Adipose tissue (tissue), 3 donors: ENCODE data around the gene RASA2. TPM values are rescaled to one million over a fixed set of nuclear protein-coding genes. Genes with fewer than 3 reads are reported as not detected.
"Not testable (repeated sequence)": the region's sequence is repeated elsewhere in the genome, so short reads cannot be mapped to it uniquely, and the experiment has no call there.

Experiments
- H3K27ac ChIP-seq: one replicate; pipeline ENCODE4 v1.5.1; 2013; ENCODE audit warnings: low read depth, low read length
- WGBS, 3 donors: extraction: QIAGEN DNeasy Blood & Tissue Kit; methylation state at CpG; one replicate each; pipeline ENCODE4 v1.1.7; 2013; 5-methylcytosine and 5-hydroxymethylcytosine counted together
- polyA plus RNA-seq, 3 donors: library from polyadenylated mRNA; stranded (reverse); fragments of 200-250 nt; gene quantifications; one replicate each; pipeline ENCODE4 v1.2.3, GENCODE V29; 2013
- donor health status: healthy with polysubstance abuse.
- donor health status: Bipolar disorder and iron deficiency.
- donor health status: healthy.

The RASA2 gene
- polyA plus RNA-seq, 3 donors, result 2.4 to 6.0 (median 4.1) TPM

DNA sequence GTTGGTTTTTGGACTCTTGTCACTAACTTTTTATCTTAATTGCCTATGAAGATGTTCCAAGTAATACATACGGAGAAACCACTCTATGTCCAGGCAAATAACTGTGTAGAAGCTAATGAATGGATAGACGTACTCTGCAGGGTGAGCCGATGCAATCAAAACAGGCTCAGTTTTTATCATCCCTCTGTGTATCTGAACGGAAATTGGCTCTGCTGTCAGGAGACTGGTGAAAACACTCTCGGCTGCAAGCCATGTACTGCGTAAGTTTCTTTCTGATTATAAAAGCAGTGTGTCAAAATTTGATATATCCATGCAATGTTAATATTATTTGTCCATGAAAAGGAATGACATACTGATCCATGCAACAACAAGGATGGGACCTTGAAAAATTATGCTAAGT lies 121.6 kb downstream of the RASA2 start:
- 63 to 86% (median 70%) methylated on average over 6 of the region's 6 CpGs for WGBS, 3 donors
- no peak overlapping the region for H3K27ac ChIP-seq

DNA sequence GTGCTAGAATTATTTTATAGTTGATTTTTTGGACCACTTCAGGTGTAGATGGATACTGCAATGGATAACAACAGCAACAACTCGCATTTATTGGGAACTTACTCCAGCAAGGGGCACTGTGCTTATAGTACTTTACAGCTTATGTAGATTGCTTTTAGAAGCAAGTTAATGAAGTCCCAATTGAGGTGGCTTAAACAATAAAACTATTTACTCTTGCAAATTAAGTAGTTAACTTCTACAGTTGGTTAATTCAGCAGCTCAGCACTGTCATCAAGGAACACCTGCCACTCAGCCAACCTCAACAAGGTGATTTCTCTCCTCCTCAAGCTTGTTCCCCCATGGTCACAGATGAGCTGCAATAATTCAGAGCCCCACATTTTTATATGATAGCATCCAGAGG lies 124.1 kb downstream of the RASA2 start:
- H3K27ac ChIP-seq, result no peak overlapping the region
- 89 to 97% (median 91%) methylated on average over 1 of the region's 1 CpG for WGBS, 3 donors

DNA sequence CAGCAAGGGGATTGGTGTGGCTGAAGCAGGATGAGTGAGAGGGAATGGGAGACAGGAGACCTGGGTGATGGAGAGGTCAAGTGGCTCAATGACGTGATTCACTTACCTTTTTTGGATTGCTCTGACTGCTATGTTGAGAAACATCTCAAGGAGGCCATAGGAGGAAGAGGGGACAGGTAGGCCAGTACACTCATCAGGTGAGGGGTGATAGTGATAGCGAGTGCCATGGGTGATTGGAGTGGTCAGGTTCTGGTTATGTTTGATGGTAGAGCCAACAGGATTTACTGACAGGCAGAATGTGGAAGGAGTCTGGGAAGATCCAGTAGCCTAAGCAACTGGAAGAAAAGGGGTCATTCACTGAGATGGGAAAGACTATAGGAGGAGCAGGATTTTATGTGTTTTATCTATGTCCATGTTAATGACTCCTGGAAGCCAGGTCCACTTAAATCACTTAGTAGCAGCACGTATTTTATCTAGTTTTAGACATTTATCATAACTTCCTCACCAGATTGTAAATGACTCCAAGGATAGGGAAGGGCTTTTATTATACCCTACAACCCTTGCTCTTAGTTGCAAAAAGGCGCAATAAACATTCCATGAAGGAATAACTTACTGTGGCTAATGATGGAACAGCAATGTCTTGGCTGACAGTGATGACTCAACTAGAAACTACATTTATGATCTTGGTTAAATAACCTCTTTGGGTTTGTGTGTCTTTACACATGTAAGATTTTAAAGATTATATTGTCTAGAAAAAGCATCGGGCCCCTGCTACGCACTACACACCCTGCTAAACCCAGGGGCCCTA lies 131.5 kb downstream of the RASA2 start:
- 92 to 94% (median 93%) methylated on average over 6 of the region's 6 CpGs for WGBS, 3 donors
- H3K27ac ChIP-seq, result no peak overlapping the region

DNA sequence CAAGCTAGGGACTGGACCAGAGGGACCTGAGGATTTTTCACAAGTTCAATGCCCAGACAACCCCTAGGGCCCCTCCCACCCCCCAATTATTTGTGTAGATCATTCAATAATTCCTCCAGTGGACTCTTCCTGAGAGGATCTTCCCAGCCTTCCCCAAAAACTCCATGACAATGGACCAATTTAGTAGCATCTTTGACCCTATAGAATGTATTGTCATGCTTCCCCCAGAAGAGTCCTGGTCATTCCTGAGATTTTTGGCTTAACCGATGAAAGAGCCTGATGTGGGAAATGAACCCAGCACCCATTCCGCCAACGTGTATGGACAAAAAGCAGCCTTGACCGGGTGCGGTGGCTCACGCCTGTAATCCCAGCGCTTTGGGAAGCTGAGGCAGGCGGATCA lies 132.1 kb downstream of the RASA2 start:
- H3K27ac ChIP-seq, result no peak overlapping the region
- WGBS, 3 donors, result 95 to 97% (median 95%) methylated on average over 8 of the region's 8 CpGs

DNA sequence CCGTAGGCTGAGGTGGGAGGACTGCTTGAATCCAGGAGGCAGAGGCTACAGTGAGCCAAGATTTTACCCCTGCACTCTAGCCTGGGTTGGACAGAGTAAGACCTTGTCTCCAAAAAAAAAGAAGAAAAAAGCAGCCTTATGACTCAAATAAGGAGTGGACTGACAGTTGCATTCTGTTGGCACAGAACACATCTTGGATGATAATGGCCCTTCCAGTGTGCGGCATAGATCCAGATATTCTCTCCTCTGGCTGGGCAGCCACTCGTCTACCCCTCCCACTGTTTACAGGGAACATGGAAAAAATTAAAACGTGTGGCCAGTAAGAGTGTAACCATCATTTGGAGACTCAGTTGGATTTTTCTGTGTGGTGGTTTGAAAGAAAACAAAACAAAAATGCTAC lies 132.6 kb downstream of the RASA2 start:
- WGBS, 3 donors, result 55 to 65% (median 58%) methylated on average over 4 of the region's 4 CpGs
- no peak overlapping the region for H3K27ac ChIP-seq

DNA sequence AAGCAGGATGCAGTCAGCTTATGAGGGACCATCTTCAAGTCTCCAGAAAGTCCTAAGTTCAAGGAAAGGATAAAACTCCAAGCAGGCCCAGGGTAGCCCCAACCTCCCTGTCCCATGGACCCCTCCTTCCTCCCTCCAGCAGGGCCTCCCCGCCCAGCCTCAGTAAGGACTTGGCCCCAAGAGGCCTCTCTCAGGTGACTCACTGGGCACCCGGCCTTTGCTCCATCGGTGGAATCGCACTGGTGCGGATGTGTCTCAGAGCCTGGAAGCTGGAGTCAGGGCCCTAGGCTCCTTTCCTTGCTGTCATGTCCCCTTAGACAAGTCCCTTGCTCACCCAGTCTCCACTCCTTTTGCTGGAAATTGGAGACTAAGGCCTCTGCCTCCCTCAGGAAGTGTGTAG lies 136.9 kb downstream of the RASA2 start:
- 74 to 77% (median 77%) methylated on average over 5 of the region's 5 CpGs for WGBS, 3 donors
- no peak overlapping the region for H3K27ac ChIP-seq

DNA sequence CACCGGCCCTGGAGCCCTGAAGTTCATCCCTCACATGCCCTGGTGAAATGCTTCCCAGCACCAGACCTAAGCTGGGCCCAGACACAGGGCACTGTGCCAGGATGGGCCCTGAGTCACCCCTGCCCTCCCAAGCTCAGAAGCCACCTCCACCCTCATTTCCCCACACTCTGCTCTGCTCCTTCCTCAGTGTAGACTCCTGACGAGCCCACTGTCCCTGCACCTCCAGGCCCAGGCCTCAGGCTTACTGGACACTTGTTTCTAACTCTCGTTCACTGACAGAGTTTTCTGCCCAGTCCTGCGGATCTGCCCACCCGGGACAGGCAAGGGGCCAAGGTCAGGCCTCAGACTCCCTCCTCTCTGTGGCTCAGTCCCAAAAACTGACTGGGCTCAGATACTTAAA lies 138.7 kb downstream of the RASA2 start:
- H3K27ac ChIP-seq, result no peak overlapping the region
- WGBS, 3 donors, result 50 to 59% (median 53%) methylated on average over 5 of the region's 5 CpGs

DNA sequence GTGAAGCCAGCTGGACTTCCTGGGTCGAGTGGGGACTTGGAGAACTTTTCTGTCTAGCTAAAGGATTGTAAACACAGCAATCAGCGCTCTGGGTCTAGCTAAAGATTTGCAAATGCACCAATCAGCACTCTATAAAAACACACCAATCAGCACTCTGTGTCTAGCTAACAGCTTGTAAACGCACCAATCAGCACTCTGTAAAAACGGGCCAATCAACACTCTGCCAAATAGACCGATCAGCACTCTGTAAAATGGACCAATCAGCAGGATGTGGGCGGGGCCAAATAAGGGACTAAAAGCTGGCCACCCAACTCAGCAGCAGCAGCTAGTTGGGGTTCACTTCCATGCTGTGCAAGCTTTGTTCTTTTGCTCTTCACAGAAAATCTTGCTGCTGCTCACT lies 141.5 kb downstream of the RASA2 start:
- H3K27ac ChIP-seq, result not testable (repeated sequence)
- WGBS, 3 donors, result 73 to 88% (median 87%) methylated on average over 6 of the region's 6 CpGs

DNA sequence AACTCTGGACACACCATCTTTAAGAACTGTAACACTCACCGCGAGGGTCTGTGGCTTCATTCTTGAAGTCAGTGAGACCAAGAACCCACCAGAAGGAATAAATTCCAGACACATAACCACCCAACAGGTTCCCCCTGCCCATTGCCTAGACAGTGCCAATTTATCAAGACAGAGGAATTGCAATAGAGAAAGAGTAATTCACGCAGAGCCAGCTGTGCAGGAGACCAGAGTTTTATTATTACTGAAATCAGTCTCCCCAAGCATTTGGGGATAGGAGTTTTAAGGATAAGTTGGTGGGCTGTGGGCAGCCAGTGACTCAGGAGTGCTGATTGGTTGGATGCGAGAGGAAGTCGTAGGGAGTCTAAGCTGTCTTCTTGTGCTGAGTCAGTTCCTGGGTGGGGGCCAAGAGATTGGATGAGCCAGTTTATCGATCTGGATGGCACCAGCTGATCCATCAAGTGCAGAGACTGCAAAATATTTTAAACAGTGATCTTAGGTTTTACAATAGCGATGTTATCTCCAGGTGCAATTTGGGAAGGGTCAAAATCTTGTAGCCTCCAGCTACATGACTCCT lies 142.1 kb downstream of the RASA2 start:
- whole genome bisulfite sequencing, 3 donors, result 78 to 82% (median 82%) methylated on average over 7 of the region's 7 CpGs
- H3K27ac ChIP-seq, result not testable (repeated sequence)

DNA sequence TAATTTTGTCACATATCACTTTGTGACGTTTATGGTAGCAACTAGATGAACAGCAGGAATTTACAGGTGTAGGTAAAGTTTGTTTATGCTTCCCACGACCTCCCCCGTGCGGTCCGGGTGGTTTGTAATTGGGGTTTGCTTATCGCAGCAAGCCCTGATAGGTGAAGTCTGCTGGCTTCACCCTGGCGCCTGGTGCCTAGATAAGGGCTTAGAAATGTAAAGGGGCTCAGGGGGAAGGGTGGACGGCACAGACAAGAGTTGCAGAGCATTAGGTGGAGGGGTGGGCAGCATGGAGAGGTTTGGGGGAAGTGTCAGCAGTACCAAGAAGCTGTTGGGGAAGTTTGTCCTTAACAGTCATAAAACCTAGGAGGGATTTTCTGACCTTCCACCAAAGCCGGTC lies 143.1 kb downstream of the RASA2 start:
- no peak overlapping the region for H3K27ac ChIP-seq
- WGBS, 3 donors, result 29 to 62% (median 55%) methylated on average over 9 of the region's 9 CpGs

DNA sequence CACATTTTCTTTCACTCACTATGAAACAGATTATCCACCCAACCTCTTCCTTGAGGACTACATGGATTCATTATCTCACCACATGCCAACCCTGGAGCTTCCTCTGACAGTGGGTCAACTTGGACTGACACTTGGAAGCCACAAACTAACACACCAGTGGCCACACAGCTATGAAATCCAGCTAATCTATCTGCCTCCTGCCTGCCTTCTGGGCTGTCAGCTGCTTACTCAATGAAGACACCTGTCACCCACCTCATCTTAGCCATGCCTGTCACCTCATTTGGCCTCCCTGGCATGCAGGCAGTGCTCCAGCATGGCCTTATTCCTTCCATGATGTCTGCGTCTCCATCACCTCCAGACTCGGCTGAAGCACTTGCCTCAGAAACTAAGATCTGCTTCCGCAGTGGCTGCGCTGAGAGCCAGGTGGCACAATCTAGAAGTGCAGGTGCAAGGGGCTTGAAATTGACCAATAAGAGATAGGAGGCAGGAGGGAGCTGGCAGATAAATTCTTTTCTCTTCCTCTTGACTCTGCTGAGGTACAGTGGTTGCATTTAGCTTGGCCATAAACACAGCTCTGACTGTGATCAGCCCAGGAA lies 146.1 kb downstream of the RASA2 start:
- WGBS, 3 donors, result 73 to 88% (median 86%) methylated on average over 4 of the region's 4 CpGs
- no peak overlapping the region for H3K27ac ChIP-seq

DNA sequence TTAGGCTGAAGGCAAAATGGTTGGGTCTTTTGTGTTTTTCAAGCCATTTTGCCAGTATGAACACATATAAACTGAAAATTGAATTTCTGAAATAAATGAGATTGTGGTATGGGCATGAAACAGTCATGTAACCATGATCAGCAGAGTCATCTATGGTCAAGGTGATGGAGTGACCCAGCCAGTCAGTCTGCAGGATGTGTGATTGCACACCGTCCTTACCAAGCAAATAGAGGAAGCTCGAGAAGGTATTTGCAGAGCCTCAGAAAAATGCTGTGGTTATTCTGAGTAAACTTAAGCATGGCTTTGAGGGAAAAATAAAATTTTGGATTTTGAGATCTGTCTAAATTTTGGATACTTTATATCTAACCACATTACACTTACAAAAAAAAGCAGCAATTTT lies 155.4 kb downstream of the RASA2 start:
- no peak overlapping the region for H3K27ac ChIP-seq
- 32 to 62% (median 55%) methylated on average over 2 of the region's 2 CpGs for WGBS, 3 donors

DNA sequence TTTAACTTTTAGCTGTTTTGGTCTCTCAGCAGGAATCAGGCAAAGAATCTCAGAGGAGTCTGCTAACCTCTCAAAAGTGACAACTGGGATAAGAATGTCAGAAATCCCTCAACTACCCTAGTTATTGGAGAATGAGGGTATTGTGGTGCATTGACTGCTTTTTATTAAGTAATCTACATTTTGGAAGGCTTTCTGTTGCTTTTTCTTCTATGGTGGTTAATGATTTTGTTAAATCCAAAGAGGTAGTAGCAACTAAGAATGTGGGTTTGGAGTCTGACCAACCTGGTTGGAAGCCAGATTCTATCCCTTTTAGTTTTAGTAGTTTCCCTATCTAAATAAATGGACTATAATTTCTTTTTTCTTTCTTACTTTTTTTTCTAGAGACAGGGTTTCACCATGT lies 156.6 kb downstream of the RASA2 start:
- no peak overlapping the region for H3K27ac ChIP-seq

DNA sequence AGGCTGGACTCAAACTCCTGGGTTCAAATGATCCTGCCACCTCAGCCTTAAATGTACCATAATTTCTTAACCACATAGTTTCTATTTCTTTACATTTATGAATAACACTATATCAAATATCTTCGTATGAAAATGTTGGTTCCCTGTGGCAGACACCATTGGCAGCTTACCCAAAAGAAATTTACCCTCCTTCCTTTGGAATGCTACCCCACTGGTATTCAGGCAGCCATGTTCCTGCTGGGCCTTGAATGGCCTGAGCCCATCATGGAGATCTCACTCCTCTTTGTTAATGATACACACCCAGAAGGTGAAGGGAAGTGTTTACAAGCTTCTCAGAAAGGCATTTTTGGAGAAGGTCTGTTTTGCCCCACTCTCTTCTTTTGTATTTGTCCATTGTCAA lies 157.0 kb downstream of the RASA2 start:
- H3K27ac ChIP-seq, result no peak overlapping the region
- 60 to 75% (median 75%) methylated on average over 1 of the region's 1 CpG for WGBS, 3 donors

DNA sequence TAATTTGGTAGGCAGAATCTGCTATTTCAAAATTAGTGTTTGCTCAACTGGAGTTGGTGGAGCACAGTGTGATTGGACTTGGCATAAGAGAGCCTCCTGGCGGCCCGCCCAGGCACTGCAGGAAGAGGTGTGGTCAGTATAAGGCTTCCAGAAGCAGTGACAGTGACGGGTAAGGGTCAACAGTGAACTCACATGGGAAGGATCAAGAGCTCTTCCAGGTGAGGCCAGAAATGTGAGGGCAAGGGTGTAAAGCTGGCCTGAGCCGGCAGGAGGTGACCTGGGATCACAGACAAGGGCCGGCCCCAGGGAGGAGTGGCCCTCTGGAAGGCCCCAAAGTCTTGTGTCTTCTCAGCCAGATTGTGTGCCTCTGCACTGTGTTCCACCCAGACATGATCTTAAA lies 158.1 kb downstream of the RASA2 start:
- WGBS, 3 donors, result 20 to 31% (median 29%) methylated on average over 5 of the region's 5 CpGs

DNA sequence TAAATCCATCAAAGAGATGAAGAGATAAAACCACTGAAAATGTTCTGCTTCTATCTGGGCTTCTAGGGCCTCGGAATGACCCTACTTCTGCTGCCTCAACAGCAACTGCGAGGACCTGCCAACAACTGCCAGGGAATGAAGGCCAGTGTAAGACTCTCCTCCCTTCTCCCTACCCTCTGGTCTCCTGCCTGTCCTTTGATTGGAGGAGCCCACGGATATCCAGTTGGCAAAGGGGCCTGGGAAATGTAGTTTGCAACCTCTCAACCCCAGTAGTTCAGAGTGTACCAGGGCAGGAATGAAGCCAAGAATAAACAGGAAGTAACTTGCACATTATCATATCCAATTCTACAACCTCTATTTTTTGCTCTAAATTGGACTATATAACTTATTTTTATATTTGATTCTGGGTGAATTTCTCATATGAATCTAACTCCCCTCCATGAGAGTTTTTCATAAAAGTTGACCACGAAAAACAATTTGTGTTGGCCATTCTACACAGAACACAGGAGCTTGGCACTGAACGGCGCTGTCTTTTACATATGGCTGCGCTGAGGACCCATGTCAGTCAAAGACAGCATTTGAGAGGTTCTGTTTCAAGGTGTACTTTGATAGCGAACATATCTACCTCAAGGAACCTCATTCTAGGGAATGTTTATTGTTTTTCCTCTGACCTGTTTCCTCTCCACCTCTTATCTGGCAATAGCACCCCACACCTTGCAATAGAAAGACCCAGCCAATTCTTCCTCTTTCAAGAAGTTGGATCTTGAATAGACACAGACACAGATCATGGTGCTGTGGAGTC lies 160.1 kb downstream of the RASA2 start:
- H3K27ac ChIP-seq, result no peak overlapping the region
- WGBS, 3 donors, result 73 to 77% (median 75%) methylated on average over 8 of the region's 8 CpGs

More for the DNA sequence above, 158.1 kb downstream of the RASA2 start:
- H3K27ac ChIP-seq, result no peak overlapping the region

DNA sequence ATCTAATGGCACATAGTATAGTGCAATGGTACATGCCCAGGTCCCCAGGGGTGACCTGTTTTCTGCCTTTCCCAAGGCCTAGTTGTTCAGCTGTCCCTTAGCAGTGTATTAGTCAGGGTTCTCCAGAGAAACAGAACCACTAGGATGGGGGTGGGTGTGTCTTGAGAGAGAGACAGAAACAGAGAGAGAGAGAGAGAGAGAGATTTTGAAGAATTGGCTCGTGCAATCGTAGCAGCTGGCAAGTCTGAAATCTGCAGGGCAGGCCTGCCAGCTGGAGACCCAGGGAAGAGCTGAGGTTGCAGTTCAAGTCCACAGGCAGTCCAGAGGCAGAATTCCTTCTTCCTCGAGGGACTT lies 160.7 kb downstream of the RASA2 start:
- no peak overlapping the region for H3K27ac ChIP-seq
- WGBS, 3 donors, result 64 to 68% (median 68%) methylated on average over 3 of the region's 3 CpGs

DNA sequence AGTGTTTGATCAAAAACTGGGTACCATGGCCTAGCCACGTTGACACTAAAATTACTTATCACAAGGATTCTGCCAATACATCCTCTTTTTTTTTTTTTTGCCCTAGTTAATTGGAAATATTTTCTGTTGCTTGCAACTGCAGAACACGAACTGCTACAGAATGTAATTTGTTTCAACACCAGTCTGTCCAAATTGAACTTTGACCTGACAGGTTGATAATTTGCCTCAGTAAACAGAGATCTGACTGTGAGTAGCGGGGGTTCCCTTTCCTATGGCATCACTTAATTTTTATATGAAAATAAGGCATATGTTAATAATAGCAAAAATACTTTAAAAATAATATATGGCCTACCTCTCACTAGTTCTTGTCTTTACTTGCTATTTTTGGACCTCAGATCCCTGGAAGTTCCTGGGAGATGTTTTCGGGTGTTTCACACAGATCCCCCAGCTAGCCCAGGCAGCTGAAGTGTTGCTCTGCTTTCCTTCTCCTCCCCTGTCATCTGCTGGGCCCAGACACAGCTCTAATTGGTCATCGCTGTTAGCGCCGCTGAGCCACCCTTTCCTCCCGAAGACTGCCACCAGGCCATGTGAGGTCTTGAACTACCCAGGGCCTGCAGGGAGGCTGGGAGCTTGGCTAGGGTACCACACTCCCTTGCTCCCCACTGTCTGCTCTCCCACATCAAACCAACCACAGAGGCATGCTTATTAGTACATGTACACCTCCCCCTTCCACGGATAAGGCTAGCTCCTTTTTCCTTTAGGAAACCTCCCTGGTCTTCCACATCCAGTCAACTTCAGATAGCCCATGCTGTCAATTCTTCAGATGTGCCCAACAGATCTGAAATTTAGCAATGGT lies 161.5 kb downstream of the RASA2 start:
- no peak overlapping the region for H3K27ac ChIP-seq
- WGBS, 3 donors, result 70 to 83% (median 78%) methylated on average over 9 of the region's 9 CpGs
